GM06990 (cell line): Measurements from ENCODE around the gene MRPL49.
A peak's percentile ranks its signal among the peaks of the same experiment; 100 is the strongest.

Experiments used
- DNase-seq: peaks from one replicate; pipeline ENCODE4 v3.0.0-alpha.2; 2011; ENCODE audit not compliant: insufficient read length; ENCODE audit errors: extremely low read depth
- H3K27me3 ChIP-seq: replicated peaks from 2 replicates; pipeline ENCODE4 v1.6.0; 2011; ENCODE audit warnings: low read length; ENCODE audit not compliant: control insufficient read depth, insufficient read depth
- H3K36me3 ChIP-seq: 2 replicates; pipeline ENCODE4 v1.5.1; 2011; ENCODE audit warnings: low read length; ENCODE audit not compliant: control insufficient read depth, insufficient read depth
- H3K4me3 ChIP-seq: replicated peaks from 2 replicates; pipeline ENCODE4 v1.5.1; 2011; ENCODE audit warnings: low read depth, mild to moderate bottlenecking, control low read depth, low read length
- CTCF ChIP-seq: IDR thresholded peaks from 2 replicates; pipeline ENCODE4 v1.5.1; 2011; ENCODE audit warnings: low read length, control low read depth, mild to moderate bottlenecking, inconsistent platforms; ENCODE audit not compliant: insufficient read depth, poor library complexity, severe bottlenecking

Gene MRPL49

GRCh38 chr11:65114538-65115171, 7.5 kb upstream of the MRPL49 start:
- no peak for TF ChIP-seq CTCF
- no peaks in the 10 kb centered on the region for H3K27me3 ChIP-seq

GRCh38 chr11:65115361-65116082, 6.6 kb upstream of the MRPL49 start:
- no peak for TF ChIP-seq CTCF
- H3K36me3 ChIP-seq = peaks cover 20% of the 10 kb centered on the region
- no peak overlapping the region for H3K4me3 ChIP-seq
- no peak for DNase-seq
- H3K27me3 ChIP-seq = no peaks in the 10 kb centered on the region

More at GRCh38 chr11:65114538-65115171, 7.5 kb upstream of the MRPL49 start:
- Histone ChIP-seq H3K36me3 (peaks cover 15% of the 10 kb centered on the region), H3K4me3 (no peak overlapping the region)
- DNase-seq = no peak

GRCh38 chr11:65116370-65117205, 5.5 kb upstream of the MRPL49 start:
- no peak for TF ChIP-seq CTCF
- peaks cover 20% of the 10 kb centered on the region for H3K36me3 ChIP-seq
- H3K27me3 ChIP-seq = no peaks in the 10 kb centered on the region
- H3K4me3 ChIP-seq = peak overlapping the region; percentile 82
- DNase-seq = peak; percentile 67

- Histone ChIP-seq H3K27me3 (no peaks in the 10 kb centered on the region), H3K4me3 (peak within 1 kb of the TSS; percentile 82), H3K36me3 (peaks cover 20% of the 10 kb centered on the region)
- peak; percentile 99 for DNase-seq
- peak; percentile 88 for TF ChIP-seq CTCF
These were observed 4.7 kb upstream of the MRPL49 start, which contains the start of gene ZNHIT2 for GRCh38 chr11:65117206-65118096. ZNHIT2 (minus strand) TSS chr11:65117701; CDS start chr11:65117653, 48 bp downstream.
